CD4-positive, alpha-beta T cell (primary cell): ENCODE results near the gene LMF1. TPM values are rescaled to one million over a fixed set of nuclear protein-coding genes. Genes with fewer than 3 reads are reported as not detected.

ENCODE experiments used
- ATAC-seq: fragments of 200-7000 bp; cut with Tn5 transposase; one replicate; pipeline ENCODE4 v1.10.0; 2022; ENCODE audit warnings: mild to moderate bottlenecking; ENCODE audit not compliant: poor library complexity
- CTCF ChIA-PET: fragments of 350-600 bp; sonication (Branson Sonifier 250); formaldehyde crosslinking; loops from one replicate; lab custom pipeline; 2021; ENCODE audit warnings: antibody characterized with exemption, inconsistent platforms; lab: Charles Lee
- POLR2A ChIA-PET: fragments of 350-600 bp; sonication (Branson Sonifier 250); formaldehyde crosslinking; loops from one replicate; lab custom pipeline; 2021; ENCODE audit warnings: antibody characterized with exemption, inconsistent platforms; lab: Charles Lee
- DNase-seq, 14 experiments: peaks; one replicate each; pipeline ENCODE4 v3.0.0-alpha.2; 2013 to 2020; ENCODE audit warnings: mixed read lengths in 2 of 14
- H3K27ac ChIP-seq, 2 donors: one replicate each; pipeline versions ENCODE4 v1.5.1 to v1.7.0; 2013; ENCODE audit warnings: low read length in 2 of 2, low read depth in 1 of 2, mild to moderate bottlenecking in 1 of 2
- H3K27me3 ChIP-seq, 2 experiments: 1 replicate in 1 of 2; 2 replicates in 1 of 2; pipeline versions ENCODE4 v1.6.1 to v1.7.0; 2013; ENCODE audit warnings: low read length in 2 of 2, control low read depth in 1 of 2, mild to moderate bottlenecking in 1 of 2, moderate library complexity in 1 of 2; ENCODE audit not compliant: insufficient read depth in 2 of 2, control insufficient read depth in 1 of 2
- H3K36me3 ChIP-seq: one replicate; pipeline ENCODE4 v1.6.1; 2013; ENCODE audit warnings: low read length, control low read depth; ENCODE audit not compliant: insufficient read depth
- H3K4me1 ChIP-seq: one replicate; pipeline ENCODE4 v1.6.1; 2013; ENCODE audit warnings: low read length, control low read depth; ENCODE audit not compliant: insufficient read depth
- H3K4me3 ChIP-seq: one replicate; pipeline ENCODE4 v1.5.1; 2013; ENCODE audit warnings: mild to moderate bottlenecking, low read length, moderate library complexity
- H3K9me3 ChIP-seq, 2 experiments: 1 replicate in 1 of 2; 2 replicates in 1 of 2; pipeline versions ENCODE4 v1.6.1 to v1.7.0; 2013; ENCODE audit warnings: low read length in 2 of 2, mild to moderate bottlenecking in 2 of 2, control low read depth in 1 of 2, moderate library complexity in 1 of 2; ENCODE audit not compliant: control insufficient read depth in 1 of 2, insufficient read depth in 1 of 2
- H3K27ac Mint-ChIP-seq: one replicate; pipeline ENCODE4 v1.8.0; 2020; ENCODE audit warnings: mixed read lengths
- H3K27me3 Mint-ChIP-seq: one replicate; pipeline ENCODE4 v1.8.0; 2021; ENCODE audit warnings: mixed read lengths
- H3K36me3 Mint-ChIP-seq: one replicate; pipeline ENCODE4 v1.8.0; 2021; ENCODE audit warnings: low read depth, mixed read lengths
- H3K4me1 Mint-ChIP-seq: one replicate; pipeline ENCODE4 v1.8.0; 2021; ENCODE audit warnings: low read depth, mixed read lengths
- H3K4me3 Mint-ChIP-seq: one replicate; pipeline ENCODE4 v1.8.0; 2020; ENCODE audit warnings: mild to moderate bottlenecking, mixed read lengths
- H3K9me3 Mint-ChIP-seq: one replicate; pipeline ENCODE4 v1.8.0; 2020; ENCODE audit warnings: mixed read lengths
- CTCF ChIP-seq: fragments of 200-600 bp; IDR thresholded peaks from one replicate; pipeline ENCODE4 v1.8.0; 2022; ENCODE audit warnings: antibody characterized with exemption, mild to moderate bottlenecking
- intact Hi-C, 2 experiments: fragments of 100-400 bp; cut with DNase I in 1 of 2; cut with micrococcal nuclease in 1 of 2; formaldehyde crosslinking; loops; one replicate each; pipeline versions ENCODE4 v1.15.1 to v1.9.0; 2023 to 2025; cut with DNase I, micrococcal nuclease
- total RNA-seq, 174 experiments: library from RNA in 2 of 174; stranded (reverse) in 2 of 174; gene quantifications; one replicate each; pipeline ENCODE4 v1.2.3 and lab custom pipeline; 2021 to 2026

LMF1 gene
- total RNA-seq, 2 experiments from 2014 or later = 26.8 to 27.6 TPM

- Histone ChIP-seq H3K27ac (no peak overlapping the region), H3K4me3 (no peak overlapping the region), H3K4me1 (peaks cover 37% of the 10 kb centered on the region), H3K9me3 (peaks cover 0 to 7% of the 10 kb centered on the region in 2 experiments), H3K27me3 (peaks cover 0 to 8% of the 10 kb centered on the region in 2 experiments), H3K36me3 (no peaks in the 10 kb centered on the region)
- Mint-ChIP-seq H3K36me3 (no peaks in the 10 kb centered on the region), H3K4me1 (peaks cover 12% of the 10 kb centered on the region), H3K4me3 (no peak overlapping the region), H3K9me3 (no peaks in the 10 kb centered on the region), H3K27ac (no peak overlapping the region), H3K27me3 (no peaks in the 10 kb centered on the region)
- TF ChIP-seq CTCF = no peak
- DNase-seq (peak in 1 of 14 experiments; percentile 28), ATAC-seq (no peak)
- ChIA-PET CTCF (no interaction called here), POLR2A (no interaction called here)
- intact Hi-C loops = no loop called here
These were observed 38.8 kb upstream of the LMF1 start for GRCh38 chr16:1009358-1010150.

GRCh38 chr16:1008085-1008484 lies 37.3 kb upstream of the LMF1 start:
- H3K4me1 Mint-ChIP-seq = peaks cover 21% of the 10 kb centered on the region
- ATAC-seq (no peak), DNase-seq (no peak)
- no peaks in the 10 kb centered on the region for H3K9me3 Mint-ChIP-seq
- POLR2A ChIA-PET = no interaction called here
- no peak overlapping the region for H3K4me3 ChIP-seq
- peaks cover 0 to 8% of the 10 kb centered on the region in 2 experiments for H3K27me3 ChIP-seq
- no peak overlapping the region for H3K4me3 Mint-ChIP-seq
- H3K9me3 ChIP-seq = peaks cover 0 to 7% of the 10 kb centered on the region in 2 experiments
- H3K36me3 ChIP-seq = no peaks in the 10 kb centered on the region
- intact Hi-C loops = no loop called here
- no peak overlapping the region for H3K27ac ChIP-seq
- H3K4me1 ChIP-seq = peaks cover 52% of the 10 kb centered on the region
- CTCF ChIA-PET = no interaction called here
- no peak overlapping the region for H3K27ac Mint-ChIP-seq
- H3K27me3 Mint-ChIP-seq = no peaks in the 10 kb centered on the region
- H3K36me3 Mint-ChIP-seq = no peaks in the 10 kb centered on the region
- no peak for TF ChIP-seq CTCF

GRCh38 chr16:1007284-1007850 lies 36.6 kb upstream of the LMF1 start:
- DNase-seq (no peak), ATAC-seq (no peak)
- Histone ChIP-seq H3K4me3 (no peak overlapping the region), H3K4me1 (peaks cover 59% of the 10 kb centered on the region), H3K9me3 (peaks cover 0 to 7% of the 10 kb centered on the region in 2 experiments), H3K36me3 (no peaks in the 10 kb centered on the region), H3K27me3 (peaks cover 0 to 8% of the 10 kb centered on the region in 2 experiments), H3K27ac (no peak overlapping the region)
- ChIA-PET CTCF (no interaction called here), POLR2A (interaction anchor here (1.4 kb wide), 1 partner anchor 43 kb away, joined by 3 read pairs; no protein-coding TSS in a partner anchor)
- no peak overlapping the region for H3K4me3 Mint-ChIP-seq
- peaks cover 27% of the 10 kb centered on the region for H3K4me1 Mint-ChIP-seq
- intact Hi-C loops = no loop called here
- no peaks in the 10 kb centered on the region for H3K9me3 Mint-ChIP-seq
- TF ChIP-seq CTCF = no peak
- H3K36me3 Mint-ChIP-seq = no peaks in the 10 kb centered on the region
- H3K27me3 Mint-ChIP-seq = no peaks in the 10 kb centered on the region
- H3K27ac Mint-ChIP-seq = no peak overlapping the region
